Mesothelial cell of epicardium (in vitro differentiated cells): ENCODE results near the gene PACS1. TPM values are rescaled to one million over a fixed set of nuclear protein-coding genes. Genes with fewer than 3 reads are reported as not detected.

Source experiments
- DNase-seq, 2 experiments: peaks; one replicate each; pipeline ENCODE4 v3.0.0; 2021; ENCODE audit warnings: low spot score in 2 of 2; ENCODE audit not compliant: unreplicated experiment in 2 of 2
- H3K27ac Mint-ChIP-seq: 2 replicates; pipeline ENCODE4 v1.8.0; 2021; ENCODE audit warnings: mixed read lengths
- H3K27me3 Mint-ChIP-seq: 2 replicates; pipeline ENCODE4 v1.8.0; 2021; ENCODE audit warnings: low read depth, mixed read lengths
- H3K36me3 Mint-ChIP-seq: 2 replicates; pipeline ENCODE4 v1.8.0; 2021; ENCODE audit warnings: mixed read lengths
- H3K4me1 Mint-ChIP-seq: 2 replicates; pipeline ENCODE4 v1.8.0; 2021; ENCODE audit warnings: mixed read lengths
- H3K4me3 Mint-ChIP-seq: 2 replicates; pipeline ENCODE4 v1.8.0; 2021; ENCODE audit warnings: mild to moderate bottlenecking, moderate library complexity, mixed read lengths
- H3K9me3 Mint-ChIP-seq: 2 replicates; pipeline ENCODE4 v1.8.0; 2021; ENCODE audit warnings: mixed read lengths
- CTCF ChIP-seq: fragments of 200-600 bp; sonication (generic); IDR thresholded peaks from one replicate; pipeline ENCODE4 v1.5.0; 2021; ENCODE audit warnings: antibody characterized with exemption; ENCODE audit not compliant: unreplicated experiment
- total RNA-seq: library from RNA; stranded (reverse); gene quantifications from 3 replicates; pipeline ENCODE4 v1.2.1, GENCODE V29; 2021

PACS1 gene
- total RNA-seq, 1 donor from 2014 or later: 87.0 TPM

- Mint-ChIP-seq H3K4me1 (peaks cover 37% of the 10 kb centered on the region), H3K4me3 (peak overlapping the region; percentile 61), H3K27ac (no peak overlapping the region), H3K9me3 (no peaks in the 10 kb centered on the region), H3K27me3 (peaks cover 4% of the 10 kb centered on the region), H3K36me3 (no peaks in the 10 kb centered on the region)
- no peak for DNase-seq
- no peak for TF ChIP-seq CTCF
These were observed 22.3 kb upstream of the PACS1 start for GRCh38 chr11:66047541-66048365.

- peaks cover 4% of the 10 kb centered on the region for H3K27me3 Mint-ChIP-seq
- peaks cover 45% of the 10 kb centered on the region for H3K4me1 Mint-ChIP-seq
- no peak for DNase-seq
- H3K36me3 Mint-ChIP-seq: no peaks in the 10 kb centered on the region
- H3K9me3 Mint-ChIP-seq: no peaks in the 10 kb centered on the region
- no peak for TF ChIP-seq CTCF
- no peak within 1 kb of the TSS for H3K27ac Mint-ChIP-seq
- H3K4me3 Mint-ChIP-seq: peak within 1 kb of the TSS; percentile 61
These were observed 21.3 kb upstream of the PACS1 start, which contains the start of gene GAL3ST3 for GRCh38 chr11:66048547-66049323. Gene GAL3ST3 (minus strand): TSS chr11:66049161. CDS start chr11:66045415, 3,746 bp downstream.

- H3K4me1 Mint-ChIP-seq: peaks cover 46% of the 10 kb centered on the region
- TF ChIP-seq CTCF: no peak
- peaks cover 9% of the 10 kb centered on the region for H3K36me3 Mint-ChIP-seq
- H3K27me3 Mint-ChIP-seq: peaks cover 4% of the 10 kb centered on the region
- no peak for DNase-seq
- H3K9me3 Mint-ChIP-seq: no peaks in the 10 kb centered on the region
- peak overlapping the region; percentile 99 for H3K4me3 Mint-ChIP-seq
- peak overlapping the region; percentile 98 for H3K27ac Mint-ChIP-seq
These were observed 19.4 kb upstream of the PACS1 start for GRCh38 chr11:66050581-66051231.

GRCh38 chr11:66051371-66051765 is 18.7 kb upstream of the PACS1 start:
- no peak for DNase-seq
- Mint-ChIP-seq H3K9me3 (no peaks in the 10 kb centered on the region), H3K36me3 (peaks cover 9% of the 10 kb centered on the region), H3K4me1 (peaks cover 46% of the 10 kb centered on the region), H3K27me3 (peaks cover 4% of the 10 kb centered on the region), H3K27ac (peak overlapping the region; percentile 98), H3K4me3 (peak overlapping the region; percentile 99)
- TF ChIP-seq CTCF: no peak

GRCh38 chr11:66051766-66052663 is 18.1 kb upstream of the PACS1 start, which contains the start of gene SF3B2:
Gene SF3B2 (plus strand): TSS chr11:66052364. CDS start chr11:66052385, 21 bp downstream.
- Mint-ChIP-seq H3K36me3 (peaks cover 9% of the 10 kb centered on the region), H3K27me3 (peaks cover 4% of the 10 kb centered on the region)

More at GRCh38 chr11:66051766-66052663, 18.1 kb upstream of the PACS1 start, which contains the start of gene SF3B2:
- peak; percentile 94 to 96 for DNase-seq
- H3K9me3 Mint-ChIP-seq: no peaks in the 10 kb centered on the region
- H3K4me1 Mint-ChIP-seq: peaks cover 46% of the 10 kb centered on the region
- no peak for TF ChIP-seq CTCF
- H3K27ac Mint-ChIP-seq: peak within 1 kb of the TSS; percentile 100
- peak within 1 kb of the TSS; percentile 99 for H3K4me3 Mint-ChIP-seq
